A673 (cell line): ENCODE data around the gene ATF7IP2.
"Not testable (repeated sequence)": the region's sequence is repeated elsewhere in the genome, so short reads cannot be mapped to it uniquely, and the experiment has no call there.

ENCODE experiments used
- EZH2 ChIP-seq: fragments of 200-600 bp; sonication (generic); IDR thresholded peaks from 2 replicates; pipeline ENCODE4 v1.6.1; 2017; ENCODE audit warnings: borderline replicate concordance, low read depth, mild to moderate bottlenecking, mixed read lengths, antibody characterized with exemption, low read length; ENCODE audit not compliant: poor library complexity, severe bottlenecking
- TF ChIP-seq, protein P1 (sequence below): fragments of 300-800, 200-600 bp; sonication (generic); conservative IDR thresholded peaks from 2 replicates; pipeline ENCODE4 v1.5.1; 2017; ENCODE audit warnings: low read depth, mild to moderate bottlenecking, antibody characterized with exemption, low read length, moderate library complexity, mixed read lengths

DNA sequence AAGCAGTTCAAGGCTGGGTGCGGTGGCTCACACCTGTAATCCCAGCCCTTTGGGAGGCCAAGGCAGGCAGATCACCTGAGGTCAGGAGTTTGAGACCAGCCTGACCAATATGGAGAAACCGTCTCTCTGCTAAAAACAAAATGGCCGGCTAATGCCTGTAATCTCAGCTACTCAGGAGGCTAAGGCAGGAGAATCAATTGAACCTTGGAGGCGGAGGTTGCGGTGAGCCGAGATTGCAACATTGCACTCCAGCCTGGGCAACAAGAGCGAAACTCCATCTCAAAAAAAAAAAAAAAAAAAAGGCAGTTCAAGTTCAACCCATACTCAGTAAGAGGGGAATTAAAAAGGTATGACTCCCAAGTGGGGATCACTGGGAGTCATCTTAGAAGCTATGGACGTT, 19.2 kb upstream of the ATF7IP2 start:
- TF ChIP-seq, protein P1, sequence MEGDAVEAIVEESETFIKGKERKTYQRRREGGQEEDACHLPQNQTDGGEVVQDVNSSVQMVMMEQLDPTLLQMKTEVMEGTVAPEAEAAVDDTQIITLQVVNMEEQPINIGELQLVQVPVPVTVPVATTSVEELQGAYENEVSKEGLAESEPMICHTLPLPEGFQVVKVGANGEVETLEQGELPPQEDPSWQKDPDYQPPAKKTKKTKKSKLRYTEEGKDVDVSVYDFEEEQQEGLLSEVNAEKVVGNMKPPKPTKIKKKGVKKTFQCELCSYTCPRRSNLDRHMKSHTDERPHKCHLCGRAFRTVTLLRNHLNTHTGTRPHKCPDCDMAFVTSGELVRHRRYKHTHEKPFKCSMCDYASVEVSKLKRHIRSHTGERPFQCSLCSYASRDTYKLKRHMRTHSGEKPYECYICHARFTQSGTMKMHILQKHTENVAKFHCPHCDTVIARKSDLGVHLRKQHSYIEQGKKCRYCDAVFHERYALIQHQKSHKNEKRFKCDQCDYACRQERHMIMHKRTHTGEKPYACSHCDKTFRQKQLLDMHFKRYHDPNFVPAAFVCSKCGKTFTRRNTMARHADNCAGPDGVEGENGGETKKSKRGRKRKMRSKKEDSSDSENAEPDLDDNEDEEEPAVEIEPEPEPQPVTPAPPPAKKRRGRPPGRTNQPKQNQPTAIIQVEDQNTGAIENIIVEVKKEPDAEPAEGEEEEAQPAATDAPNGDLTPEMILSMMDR: not testable (repeated sequence)
- not testable (repeated sequence) for TF ChIP-seq EZH2
